NCI-H2081 treated with DMSO at 0.1 percent for 48 hours (cell line): Measurements from ENCODE around the gene RTL5.
A peak's percentile ranks its signal among the peaks of the same experiment; 100 is the strongest.

Experiments
- DNase-seq: peaks from one replicate; lab custom pipeline; 2025; lab: John Stamatoyannopoulos, UW

The RTL5 gene

GRCh38 chrX:72129661-72130060 lies 2.1 kb downstream of the RTL5 start:
- no peak for DNase-seq

DNA sequence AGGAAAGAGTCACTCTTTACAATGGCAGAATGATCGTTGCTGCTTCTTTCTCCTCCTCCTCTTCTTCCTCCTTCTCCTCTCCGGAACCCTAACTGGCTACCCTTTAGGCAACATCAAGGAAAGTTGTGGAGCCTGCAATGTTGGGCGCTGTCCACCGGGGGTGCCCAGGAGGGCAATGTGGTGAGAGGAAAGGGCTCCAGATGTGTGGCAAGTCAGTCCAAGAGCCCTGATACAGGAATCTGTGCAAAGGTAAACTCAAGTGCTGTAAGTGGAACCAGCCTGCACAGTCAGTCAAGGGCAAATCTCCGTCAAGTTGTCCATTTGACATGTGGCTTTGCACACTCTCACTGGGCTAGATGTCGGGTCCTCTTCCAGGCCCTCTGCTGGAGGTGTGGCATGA lies 2.8 kb downstream of the RTL5 start:
- DNase-seq: no peak

GRCh38 chrX:72128183-72128834 lies 3.4 kb downstream of the RTL5 start:
- DNase-seq: no peak

DNA sequence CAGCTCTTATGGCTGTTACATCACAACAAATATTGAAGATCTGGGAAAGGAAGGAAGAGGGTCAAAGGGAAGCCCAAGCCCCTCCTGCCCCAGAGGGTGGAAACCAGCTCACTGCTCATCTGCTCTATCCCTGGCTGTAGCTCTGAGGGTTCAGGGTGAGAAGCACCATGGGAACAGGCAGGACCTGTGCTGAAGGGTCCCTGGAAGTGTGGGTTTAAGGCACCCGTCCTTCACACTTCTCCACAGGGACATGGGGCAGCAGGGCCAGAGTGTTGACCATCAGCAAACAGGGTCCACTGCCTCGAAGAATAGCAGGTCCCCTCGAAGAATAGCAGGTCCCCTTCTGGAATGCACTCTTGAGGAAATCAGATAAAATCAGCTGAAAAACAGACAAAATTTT lies 4.4 kb downstream of the RTL5 start:
- DNase-seq: no peak

- peak; percentile 22 for DNase-seq
Observed at GRCh38 chrX:72126539-72127140, 5.1 kb downstream of the RTL5 start.

DNA sequence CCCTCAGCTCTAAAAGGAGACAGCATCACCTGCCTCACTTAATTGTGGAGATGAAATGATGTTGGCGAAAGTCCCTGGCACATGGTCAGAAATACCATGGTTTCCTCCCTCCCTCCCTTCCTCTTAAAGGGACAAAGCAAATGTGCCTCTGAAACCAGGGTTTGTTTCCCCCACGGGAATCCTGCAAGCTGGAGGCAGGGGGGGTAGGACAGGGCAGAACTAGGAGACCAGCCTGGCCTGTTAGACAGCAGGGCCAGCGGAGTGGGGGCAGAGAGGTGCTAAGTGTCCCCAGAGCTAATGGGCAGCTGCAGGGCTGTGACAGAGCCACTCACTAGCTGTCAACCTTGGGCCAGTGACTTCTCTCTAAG lies 5.7 kb downstream of the RTL5 start:
- peak; percentile 37 for DNase-seq

DNA sequence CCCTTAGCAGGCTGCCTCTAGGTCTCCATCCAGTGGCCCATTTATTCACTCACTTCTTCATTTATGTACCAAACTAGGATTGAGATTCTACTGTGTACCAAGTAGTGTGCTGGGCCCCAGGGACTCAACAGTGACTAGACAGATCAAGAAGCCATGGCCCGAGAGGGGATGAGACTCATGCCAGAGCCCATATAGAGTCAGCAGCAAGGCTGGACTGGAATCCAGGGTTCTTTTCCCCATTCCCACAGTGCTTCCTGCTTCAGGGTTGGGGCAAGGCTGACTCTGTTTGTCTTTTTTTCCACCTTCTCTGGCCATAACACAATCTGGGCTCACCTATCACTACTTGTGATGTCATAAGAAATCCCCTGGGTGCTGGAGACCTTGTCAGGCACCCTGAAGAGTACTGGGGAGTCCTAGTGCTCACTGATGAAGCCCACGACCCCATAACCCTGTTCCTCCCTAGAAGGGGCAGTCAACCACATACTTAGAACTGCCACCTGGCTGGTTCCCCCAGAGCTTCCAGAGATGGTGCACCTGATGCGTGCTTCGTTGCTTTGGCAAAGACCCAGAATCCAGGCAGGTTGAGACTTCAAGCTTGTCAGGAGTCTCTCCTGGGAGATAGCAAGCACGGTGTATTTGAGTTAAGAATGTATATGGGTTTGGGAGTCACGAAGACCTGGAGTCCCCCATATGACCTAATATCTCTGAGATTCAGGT lies 6.2 kb downstream of the RTL5 start:
- peak; percentile 37 for DNase-seq

DNA sequence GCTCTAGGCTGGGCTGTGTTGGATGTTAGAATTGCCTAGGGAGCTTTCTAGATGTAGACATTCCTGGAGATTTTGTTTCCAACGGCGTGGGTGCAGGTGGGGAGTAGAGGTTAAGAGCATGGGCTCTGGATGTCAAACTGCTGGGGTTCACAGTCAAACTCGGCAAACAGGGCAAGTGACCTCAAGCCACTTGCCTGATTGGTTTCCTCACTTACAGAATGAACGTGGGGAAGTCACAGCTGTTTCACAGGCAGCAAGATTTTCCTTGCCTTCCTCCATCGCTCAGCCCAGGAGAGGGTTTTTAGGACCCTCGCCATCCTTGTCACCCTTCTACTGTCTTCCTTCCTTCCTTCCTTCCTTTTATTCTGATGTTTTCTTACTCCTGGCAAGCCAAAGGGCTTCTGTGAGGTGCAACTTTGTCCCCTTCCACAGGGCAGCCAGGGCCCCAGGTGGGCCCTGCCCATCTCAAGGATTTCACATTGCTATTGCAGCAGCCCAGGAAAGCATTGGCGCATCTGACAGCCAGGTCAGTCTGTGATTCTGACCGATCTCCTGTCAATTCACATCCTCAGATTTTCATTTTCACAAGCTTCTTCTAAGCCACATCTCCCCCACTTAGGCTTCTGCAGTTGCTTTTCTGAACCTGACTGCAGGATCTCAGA lies 7.0 kb downstream of the RTL5 start:
- no peak for DNase-seq

- no peak for DNase-seq
Observed at GRCh38 chrX:72123471-72124185, 8.1 kb downstream of the RTL5 start.

GRCh38 chrX:72122621-72123337 lies 8.9 kb downstream of the RTL5 start:
- DNase-seq: no peak

DNA sequence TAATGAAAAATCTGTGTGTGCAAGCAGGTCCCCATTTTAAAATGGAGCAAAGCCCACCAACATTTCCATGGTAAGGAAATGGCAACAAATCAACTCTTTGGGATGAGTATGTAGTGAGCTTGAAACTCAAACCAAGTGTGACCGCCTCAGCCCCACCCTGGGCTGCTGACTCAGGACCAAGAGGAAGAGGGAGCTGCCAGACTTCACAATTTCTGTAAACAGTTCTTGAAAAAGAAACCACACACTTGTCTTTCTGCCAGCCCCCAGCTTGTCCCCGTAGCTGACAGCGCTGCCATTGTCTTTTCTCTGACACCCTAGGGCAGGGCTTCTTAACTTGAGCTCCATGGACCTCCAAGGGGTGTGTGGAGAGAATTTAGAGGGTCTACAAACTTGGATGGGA lies 10.3 kb downstream of the RTL5 start:
- no peak for DNase-seq

GRCh38 chrX:72120837-72121236 lies 10.9 kb downstream of the RTL5 start:
- no peak for DNase-seq

GRCh38 chrX:72117636-72118210 lies 14.0 kb downstream of the RTL5 start:
- DNase-seq: no peak

DNA sequence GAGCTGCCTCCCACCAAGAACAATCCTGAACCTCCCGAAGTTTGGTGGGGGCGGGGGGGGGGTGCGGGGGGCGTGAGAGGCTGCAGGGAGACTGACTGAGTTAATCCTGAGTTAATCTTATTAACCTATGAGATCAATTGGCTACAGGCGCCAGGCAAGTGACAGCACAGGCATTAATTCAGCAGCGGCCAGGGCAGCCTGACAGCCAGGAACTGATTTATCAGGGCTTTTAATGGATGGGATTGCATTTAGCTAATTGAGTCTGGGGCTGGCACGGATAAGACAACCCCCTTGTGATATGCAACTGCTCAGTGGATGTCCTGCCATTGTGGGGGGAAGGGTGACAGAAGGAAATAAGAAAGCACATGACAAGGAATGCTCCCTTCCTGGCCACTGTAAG lies 16.3 kb downstream of the RTL5 start:
- DNase-seq: no peak

- no peak for DNase-seq
Observed at GRCh38 chrX:72114807-72115206, 16.9 kb downstream of the RTL5 start.

DNA sequence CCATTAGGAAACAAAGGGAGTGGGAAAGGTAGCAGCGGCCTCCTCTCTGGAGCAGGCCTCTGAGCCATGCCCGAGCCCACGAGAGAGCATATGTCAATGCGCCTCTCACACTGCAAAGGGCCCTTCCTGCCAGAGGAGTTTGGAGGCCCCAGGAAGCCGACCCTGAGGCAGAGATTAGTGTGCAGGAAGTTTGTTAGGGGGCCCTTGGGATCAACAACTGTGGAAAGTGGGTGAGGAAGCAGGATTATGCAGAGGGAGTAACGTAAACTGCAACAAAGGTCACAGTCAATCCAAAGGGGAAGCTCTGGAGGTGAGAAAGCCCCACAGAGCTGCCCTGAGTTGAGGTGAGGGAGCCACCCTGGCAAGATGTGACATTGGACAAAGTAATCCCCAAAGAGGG lies 17.4 kb downstream of the RTL5 start:
- no peak for DNase-seq

DNA sequence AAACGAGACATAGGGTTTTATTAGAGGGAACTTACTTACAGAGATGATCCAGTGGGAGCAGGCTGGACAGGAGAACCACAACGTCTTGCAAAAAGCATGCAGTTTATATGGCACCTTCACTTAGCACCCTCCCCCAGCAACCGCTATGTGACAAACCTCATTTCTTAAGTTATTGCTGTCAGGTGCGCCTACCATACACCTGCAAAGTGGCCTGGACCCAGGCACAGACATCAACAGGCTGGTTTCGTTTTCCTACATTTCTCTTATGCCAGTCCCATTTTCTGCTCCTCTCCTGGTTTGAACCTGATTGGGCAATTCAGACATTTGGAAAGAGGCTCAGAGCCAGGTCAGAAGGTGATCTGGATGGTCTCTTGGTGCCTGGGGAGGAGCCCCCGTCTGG lies 18.3 kb downstream of the RTL5 start:
- no peak for DNase-seq

- DNase-seq: no peak
Observed at GRCh38 chrX:72110876-72111708, 20.6 kb downstream of the RTL5 start.

DNA sequence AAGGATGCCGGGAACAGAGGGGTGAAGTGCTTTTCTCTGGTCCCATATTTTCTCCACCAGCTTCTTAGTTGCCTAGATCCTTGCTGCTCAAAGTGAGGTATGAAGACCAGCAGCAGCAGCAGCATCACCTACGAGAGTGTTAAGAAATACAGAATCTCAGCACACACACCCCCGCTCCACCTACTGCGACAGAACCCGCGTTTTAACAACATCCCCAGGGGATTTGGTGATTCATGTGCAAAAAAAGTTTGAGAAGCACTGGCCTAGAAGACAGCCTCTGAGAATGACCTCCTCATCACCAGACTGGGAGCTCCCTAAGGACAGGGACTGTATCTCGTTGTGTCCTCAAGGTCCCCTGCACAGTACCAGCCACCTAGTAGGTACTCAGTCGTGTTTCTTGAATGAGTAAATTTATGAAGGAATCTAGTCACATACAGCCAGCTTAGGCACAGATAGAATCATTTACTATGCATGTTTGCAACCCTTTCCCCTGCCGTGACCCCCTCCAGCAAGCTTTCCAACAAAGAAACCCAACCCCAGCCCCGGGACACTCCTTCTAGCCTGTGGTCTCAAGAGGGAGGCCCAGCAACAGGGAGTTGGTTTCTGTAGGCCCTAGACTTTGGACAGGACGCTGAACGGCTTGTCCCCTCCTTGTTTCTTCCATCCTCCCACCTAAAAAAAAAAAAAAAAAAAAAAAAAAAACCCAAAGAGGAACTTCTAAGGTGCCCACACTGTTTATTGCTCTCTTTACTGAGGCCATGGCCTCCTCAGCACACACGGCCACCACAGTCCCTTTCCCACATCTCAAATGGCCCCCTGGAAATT lies 21.5 kb downstream of the RTL5 start:
- DNase-seq: no peak

DNA sequence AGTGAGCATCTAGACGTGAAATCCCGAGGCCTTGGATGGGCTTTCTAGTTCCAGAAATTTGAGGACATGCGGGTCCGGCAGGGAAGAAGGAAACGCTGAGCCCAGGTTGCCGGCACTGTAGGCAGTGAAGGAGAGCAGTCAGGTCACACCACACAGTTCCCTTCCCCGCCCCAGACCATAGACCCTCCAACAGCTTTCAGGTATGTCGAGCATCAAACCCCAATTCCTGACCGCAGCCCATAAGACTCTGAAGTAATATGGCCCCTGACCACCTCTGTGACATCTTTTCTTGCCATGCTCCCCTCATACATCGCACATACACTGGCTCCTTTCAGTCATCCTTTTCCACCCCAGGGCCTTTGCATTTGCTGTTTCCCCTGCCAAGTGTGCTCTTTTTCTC lies 23.0 kb downstream of the RTL5 start:
- no peak for DNase-seq
